Karpas-422 (cell line): ENCODE results near the gene CDH2. TPM values are rescaled to one million over a fixed set of nuclear protein-coding genes. Genes with fewer than 3 reads are reported as not detected.

Experiments used
- DNase-seq: peaks from one replicate; pipeline ENCODE4 v3.0.0-alpha.2; 2015
- H2AFZ ChIP-seq: fragments of 200-600 bp; sonication (generic); 2 replicates; pipeline ENCODE4 v1.6.1; 2014; ENCODE audit warnings: antibody characterized with exemption, low read length, mixed read lengths
- H3K27ac ChIP-seq: fragments of 200-600 bp; sonication (generic); 2 replicates; pipeline ENCODE4 v1.5.1; 2014; ENCODE audit warnings: mild to moderate bottlenecking, low read length, moderate library complexity
- H3K27me3 ChIP-seq: fragments of 200-600 bp; sonication (generic); 2 replicates; pipeline ENCODE4 v1.6.1; 2014; ENCODE audit warnings: low read length, mixed read lengths
- H3K36me3 ChIP-seq: fragments of 200-600 bp; sonication (generic); 2 replicates; pipeline ENCODE4 v1.6.1; 2014; ENCODE audit warnings: low read length, mixed read lengths; ENCODE audit not compliant: insufficient read depth
- H3K4me1 ChIP-seq: fragments of 200-600 bp; sonication (generic); 2 replicates; pipeline ENCODE4 v1.6.1; 2014; ENCODE audit warnings: mild to moderate bottlenecking, low read length, mixed read lengths
- H3K4me2 ChIP-seq: fragments of 200-600 bp; sonication (generic); 2 replicates; pipeline ENCODE4 v1.6.1; 2014; ENCODE audit warnings: low read length, low read depth, mild to moderate bottlenecking; ENCODE audit not compliant: poor library complexity, severe bottlenecking
- H3K4me3 ChIP-seq: fragments of 200-600 bp; sonication (generic); 2 replicates; pipeline ENCODE4 v1.5.1; 2014; ENCODE audit warnings: mild to moderate bottlenecking, antibody characterized with exemption, low read length, mixed read lengths
- H3K79me2 ChIP-seq: fragments of 200-600 bp; sonication (generic); 2 replicates; pipeline ENCODE4 v1.6.1; 2014; ENCODE audit warnings: mild to moderate bottlenecking, low read length, mixed read lengths
- H3K9ac ChIP-seq: fragments of 200-600 bp; sonication (generic); 2 replicates; pipeline ENCODE4 v1.6.0; 2014; ENCODE audit warnings: low read length
- H3K9me2 ChIP-seq: fragments of 200-600 bp; sonication (generic), shearing (Covaris generic); replicated peaks from 2 replicates; pipeline ENCODE4 v1.6.0; 2014; ENCODE audit warnings: mild to moderate bottlenecking, low read length, moderate library complexity; ENCODE audit not compliant: insufficient read depth
- H3K9me3 ChIP-seq: fragments of 300-700, 200-600 bp; sonication (generic); 2 replicates; pipeline ENCODE4 v1.6.1; 2014; ENCODE audit warnings: low read length, mixed read lengths
- H4K20me1 ChIP-seq: fragments of 200-600 bp; sonication (generic); 2 replicates; pipeline ENCODE4 v1.6.1; 2014; ENCODE audit warnings: mild to moderate bottlenecking, antibody characterized with exemption, low read length, low read depth; ENCODE audit not compliant: insufficient read depth
- total RNA-seq: library from RNA; depleted of rRNA; stranded (reverse); fragments of >200 nt; shearing (Covaris generic); gene quantifications from 2 replicates; pipeline ENCODE4 v1.2.3, GENCODE V29; 2014; ENCODE audit warnings: low replicate concordance

Gene CDH2
- total RNA-seq, 1 experiment from 2014 or later = not detected

DNA sequence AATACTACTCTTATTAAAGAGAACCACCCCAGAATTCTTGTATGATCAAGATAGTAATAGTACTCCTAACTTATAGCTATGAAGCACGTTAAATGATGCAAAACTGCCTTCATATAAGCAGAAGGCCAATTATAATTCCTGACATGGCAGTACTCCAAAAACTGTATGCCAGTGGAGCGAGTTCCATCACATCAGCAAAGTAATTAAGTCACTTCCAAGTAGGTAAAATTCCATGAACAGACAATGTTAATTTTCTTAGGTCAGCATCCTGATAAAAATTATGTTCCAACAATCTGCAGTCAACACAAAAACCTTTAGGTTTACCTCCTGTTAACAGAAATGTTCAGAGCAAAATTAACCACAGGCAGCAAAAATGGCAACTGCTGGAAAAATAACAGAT, 136.7 kb downstream of the CDH2 start:
- H3K9ac ChIP-seq = no peak overlapping the region
- H3K36me3 ChIP-seq = no peaks in the 10 kb centered on the region
- no peak overlapping the region for H3K4me3 ChIP-seq
- H3K9me3 ChIP-seq = peaks cover 15% of the 10 kb centered on the region
- H4K20me1 ChIP-seq = no peaks in the 10 kb centered on the region
- no peaks in the 10 kb centered on the region for H3K79me2 ChIP-seq
- no peak overlapping the region for H3K27ac ChIP-seq
- no peak for DNase-seq
- H3K27me3 ChIP-seq = no peaks in the 10 kb centered on the region
- H3K4me2 ChIP-seq = no peak overlapping the region
- no peaks in the 10 kb centered on the region for H3K4me1 ChIP-seq
- no peaks in the 10 kb centered on the region for H3K9me2 ChIP-seq
- H2AFZ ChIP-seq = no peak overlapping the region

DNA sequence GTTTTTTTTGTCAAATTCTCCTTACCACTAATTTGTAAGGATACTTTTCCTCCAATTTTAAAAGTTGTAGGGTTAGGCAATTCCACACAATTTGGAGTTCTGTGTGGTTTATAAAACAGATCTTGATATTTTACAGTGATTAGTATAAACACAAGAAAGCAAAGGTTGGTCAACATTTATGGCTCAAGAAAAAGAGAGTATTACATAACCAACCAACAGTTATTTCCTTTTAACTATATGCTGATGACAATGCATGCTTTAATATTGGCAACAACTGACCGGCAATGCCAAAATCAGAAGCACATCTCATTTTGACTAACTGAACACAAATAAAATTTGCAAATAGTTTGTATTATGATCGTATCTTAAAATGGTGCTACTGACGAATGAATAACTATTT, 137.2 kb downstream of the CDH2 start:
- no peak overlapping the region for H3K9ac ChIP-seq
- H3K4me2 ChIP-seq = no peak overlapping the region
- H3K27ac ChIP-seq = no peak overlapping the region
- peaks cover 17% of the 10 kb centered on the region for H3K9me3 ChIP-seq
- no peaks in the 10 kb centered on the region for H3K79me2 ChIP-seq
- no peaks in the 10 kb centered on the region for H3K36me3 ChIP-seq
- no peak overlapping the region for H3K4me3 ChIP-seq
- no peaks in the 10 kb centered on the region for H3K27me3 ChIP-seq
- H3K4me1 ChIP-seq = no peaks in the 10 kb centered on the region
- H4K20me1 ChIP-seq = no peaks in the 10 kb centered on the region
- no peak for DNase-seq
- no peak overlapping the region for H2AFZ ChIP-seq
- no peaks in the 10 kb centered on the region for H3K9me2 ChIP-seq

DNA sequence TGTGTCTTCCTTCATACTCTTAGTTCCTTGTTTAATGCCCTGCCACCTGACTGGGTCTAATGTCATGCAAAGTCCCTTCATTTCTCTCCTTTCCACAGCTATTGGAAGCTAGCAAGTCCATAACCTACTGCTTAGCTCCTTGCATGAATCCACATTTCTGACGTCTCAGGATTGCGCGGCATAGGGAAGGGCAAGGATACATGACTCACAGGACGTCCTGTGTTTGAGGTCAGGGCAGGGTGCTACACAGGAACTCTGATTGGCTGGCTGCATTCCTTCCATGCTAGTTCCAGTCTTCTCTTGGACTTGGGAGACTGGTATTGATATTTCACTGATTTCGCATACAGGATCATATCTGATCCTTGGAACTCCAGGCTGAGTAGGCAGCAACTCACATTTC, 137.9 kb downstream of the CDH2 start:
- Histone ChIP-seq H3K27me3 (no peaks in the 10 kb centered on the region), H3K27ac (no peak overlapping the region), H3K9ac (no peak overlapping the region), H3K9me2 (no peaks in the 10 kb centered on the region), H3K4me1 (no peaks in the 10 kb centered on the region), H3K79me2 (no peaks in the 10 kb centered on the region), H3K9me3 (peaks cover 18% of the 10 kb centered on the region), H3K4me2 (no peak overlapping the region), H3K4me3 (no peak overlapping the region), H4K20me1 (no peaks in the 10 kb centered on the region), H3K36me3 (no peaks in the 10 kb centered on the region), H2AFZ (no peak overlapping the region)
- no peak for DNase-seq

DNA sequence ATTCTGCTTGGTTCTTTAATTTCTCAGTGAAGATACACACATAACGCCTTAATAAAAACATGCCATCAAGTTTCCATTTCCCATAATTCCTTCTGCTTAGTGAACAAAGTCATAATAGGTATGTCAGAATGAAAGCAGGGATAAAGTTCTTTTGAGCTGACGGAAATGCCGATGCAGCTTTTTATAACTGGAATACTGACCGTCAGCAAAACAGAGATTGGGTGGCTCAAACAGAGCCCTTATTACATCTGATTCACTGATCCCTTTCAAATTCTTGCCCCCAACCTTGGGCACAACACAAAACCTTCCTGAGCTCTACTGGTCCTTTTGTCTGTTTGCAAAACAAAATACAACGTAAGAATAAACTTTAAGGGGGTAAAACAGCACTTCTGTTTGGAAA, 140.4 kb downstream of the CDH2 start:
- no peak overlapping the region for H3K4me3 ChIP-seq
- H3K79me2 ChIP-seq = no peaks in the 10 kb centered on the region
- H3K4me2 ChIP-seq = no peak overlapping the region
- H3K9me2 ChIP-seq = no peaks in the 10 kb centered on the region
- no peaks in the 10 kb centered on the region for H3K4me1 ChIP-seq
- H3K27ac ChIP-seq = no peak overlapping the region
- H3K36me3 ChIP-seq = no peaks in the 10 kb centered on the region
- H3K9me3 ChIP-seq = peaks cover 26% of the 10 kb centered on the region
- DNase-seq = no peak
- no peaks in the 10 kb centered on the region for H3K27me3 ChIP-seq
- H2AFZ ChIP-seq = no peak overlapping the region
- no peaks in the 10 kb centered on the region for H4K20me1 ChIP-seq
- no peak overlapping the region for H3K9ac ChIP-seq

DNA sequence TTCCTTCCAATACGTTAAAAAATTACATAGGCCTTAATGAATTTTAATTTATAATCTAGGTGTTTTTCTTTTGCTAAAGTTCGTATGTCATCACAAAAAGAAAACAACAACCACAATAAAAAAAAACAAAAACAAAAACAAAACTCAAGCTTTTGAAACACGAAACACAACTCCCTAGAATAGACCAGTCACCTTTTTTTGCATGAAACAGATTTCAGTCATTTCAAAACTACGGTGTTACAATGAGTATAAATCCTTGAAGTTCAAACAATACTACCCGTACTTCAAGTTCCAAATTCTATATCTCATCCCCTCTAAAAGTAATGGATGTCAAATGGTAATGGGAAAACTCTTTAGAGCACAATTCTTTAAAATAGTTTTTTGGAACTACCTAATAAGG, 142.4 kb downstream of the CDH2 start:
- H2AFZ ChIP-seq = no peak overlapping the region
- no peak overlapping the region for H3K27ac ChIP-seq
- no peak overlapping the region for H3K4me2 ChIP-seq
- no peak overlapping the region for H3K4me3 ChIP-seq
- no peaks in the 10 kb centered on the region for H4K20me1 ChIP-seq
- DNase-seq = no peak
- peaks cover 21% of the 10 kb centered on the region for H3K9me3 ChIP-seq
- no peak overlapping the region for H3K9ac ChIP-seq
- H3K79me2 ChIP-seq = no peaks in the 10 kb centered on the region
- H3K27me3 ChIP-seq = no peaks in the 10 kb centered on the region
- H3K9me2 ChIP-seq = no peaks in the 10 kb centered on the region
- H3K36me3 ChIP-seq = no peaks in the 10 kb centered on the region
- no peaks in the 10 kb centered on the region for H3K4me1 ChIP-seq

DNA sequence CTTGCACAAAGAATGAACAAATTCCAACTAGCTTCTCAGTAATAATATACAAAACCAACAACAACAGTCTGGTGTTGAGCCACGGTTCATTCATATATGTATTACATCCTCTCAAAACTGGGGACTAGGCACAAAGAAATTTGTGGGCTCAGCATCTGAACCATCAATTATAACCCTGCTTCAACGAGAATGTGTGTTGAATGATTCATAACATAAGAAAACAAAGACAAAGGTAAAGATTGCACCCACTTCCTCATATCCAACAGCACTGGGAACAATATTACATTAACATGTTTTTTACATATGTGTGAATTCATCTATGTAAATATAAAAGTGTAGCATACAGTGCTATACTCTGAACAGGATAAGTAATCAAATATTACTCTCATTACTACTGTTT, 144.8 kb downstream of the CDH2 start:
- Histone ChIP-seq H3K9ac (no peak overlapping the region), H3K4me2 (no peak overlapping the region)

DNA sequence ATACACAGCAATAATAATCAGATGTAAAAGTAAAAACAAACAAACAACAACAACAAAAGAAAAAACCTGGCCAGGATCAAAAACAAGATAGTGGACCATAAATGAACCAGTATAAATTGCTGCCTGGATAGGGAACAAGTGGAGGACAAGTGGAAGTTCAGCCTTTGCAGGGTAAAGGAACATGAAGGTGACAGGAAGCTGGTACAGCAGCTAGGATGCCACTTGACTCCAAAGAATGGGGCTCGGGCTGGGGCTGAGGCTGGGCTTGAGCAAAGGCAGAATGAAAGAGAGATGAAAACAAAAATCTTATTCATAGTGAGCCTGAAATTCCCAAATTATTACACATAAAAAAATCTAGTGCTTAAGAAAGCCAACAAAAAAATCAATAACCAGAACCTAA, 146.5 kb downstream of the CDH2 start:
- no peak for DNase-seq

More for the DNA sequence above, 144.8 kb downstream of the CDH2 start:
- peaks cover 20% of the 10 kb centered on the region for H3K9me3 ChIP-seq
- H3K27ac ChIP-seq = no peak overlapping the region
- no peaks in the 10 kb centered on the region for H3K79me2 ChIP-seq
- no peak overlapping the region for H3K4me3 ChIP-seq
- H3K9me2 ChIP-seq = no peaks in the 10 kb centered on the region
- no peak for DNase-seq
- no peaks in the 10 kb centered on the region for H3K4me1 ChIP-seq
- no peaks in the 10 kb centered on the region for H4K20me1 ChIP-seq
- no peaks in the 10 kb centered on the region for H3K27me3 ChIP-seq
- no peak overlapping the region for H2AFZ ChIP-seq
- H3K36me3 ChIP-seq = no peaks in the 10 kb centered on the region

DNA sequence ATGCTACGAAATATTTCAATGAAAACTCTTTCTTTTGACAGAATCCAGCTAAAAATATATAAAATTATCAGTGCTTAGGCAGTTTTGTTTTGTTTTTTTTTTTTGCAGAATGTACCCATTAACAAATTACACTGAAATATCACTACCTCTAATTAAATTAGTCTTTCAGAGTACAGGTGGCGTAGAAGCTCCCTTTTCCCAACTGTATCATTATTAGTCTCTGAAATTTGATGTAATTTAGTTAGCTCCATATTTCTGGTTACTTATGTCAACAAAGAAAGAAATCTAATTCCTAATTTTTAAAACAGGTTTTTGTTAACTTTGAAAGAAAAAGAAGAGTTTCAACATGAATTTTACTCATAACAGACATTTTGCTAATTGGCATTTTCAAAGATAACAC, 149.2 kb downstream of the CDH2 start:
- DNase-seq = no peak
- H2AFZ ChIP-seq = no peak overlapping the region
- H4K20me1 ChIP-seq = no peaks in the 10 kb centered on the region
- no peaks in the 10 kb centered on the region for H3K79me2 ChIP-seq
- H3K4me3 ChIP-seq = no peak overlapping the region
- no peak overlapping the region for H3K9ac ChIP-seq
- no peaks in the 10 kb centered on the region for H3K9me2 ChIP-seq
- H3K36me3 ChIP-seq = no peaks in the 10 kb centered on the region
- no peak overlapping the region for H3K27ac ChIP-seq
- no peaks in the 10 kb centered on the region for H3K4me1 ChIP-seq
- no peaks in the 10 kb centered on the region for H3K27me3 ChIP-seq
- H3K9me3 ChIP-seq = peaks cover 12% of the 10 kb centered on the region
- no peak overlapping the region for H3K4me2 ChIP-seq

More for the DNA sequence above, 146.5 kb downstream of the CDH2 start:
- H3K9me3 ChIP-seq = peaks cover 20% of the 10 kb centered on the region
- H3K4me1 ChIP-seq = no peaks in the 10 kb centered on the region
- H3K9ac ChIP-seq = no peak overlapping the region
- no peak overlapping the region for H3K27ac ChIP-seq
- no peaks in the 10 kb centered on the region for H3K9me2 ChIP-seq
- H3K4me2 ChIP-seq = no peak overlapping the region
- H3K79me2 ChIP-seq = no peaks in the 10 kb centered on the region
- H3K27me3 ChIP-seq = no peaks in the 10 kb centered on the region
- no peaks in the 10 kb centered on the region for H4K20me1 ChIP-seq
- no peak overlapping the region for H3K4me3 ChIP-seq
- H2AFZ ChIP-seq = no peak overlapping the region
- H3K36me3 ChIP-seq = no peaks in the 10 kb centered on the region
